Measurements from ENCODE around the gene PHYH. TPM values are rescaled to one million over a fixed set of nuclear protein-coding genes. Genes with fewer than 3 reads are reported as not detected.

Gene PHYH
- total RNA-seq, 1 donor from 2014 or later: 22.1 TPM

DNA sequence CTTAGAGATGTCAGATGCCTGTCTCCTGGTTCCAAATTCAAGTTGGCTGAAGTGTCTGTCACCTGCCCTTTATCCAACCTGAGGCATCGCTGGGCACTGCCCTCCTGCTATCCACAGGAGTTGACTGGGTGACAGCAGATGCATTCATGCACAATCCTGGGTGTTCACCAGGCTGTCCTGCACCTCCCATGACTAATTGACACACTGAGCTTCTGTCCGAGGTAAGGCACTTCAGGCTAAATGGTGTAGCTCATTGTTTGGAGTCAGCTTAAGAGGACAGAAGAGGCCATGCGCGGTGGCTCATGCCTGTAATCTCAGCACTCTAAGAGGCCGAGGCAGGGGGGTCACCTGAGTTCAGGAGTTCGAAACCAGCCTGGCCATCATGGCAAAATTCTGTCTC is 68.1 kb downstream of the PHYH start:
- no peaks in the 10 kb centered on the region for H3K36me3 Mint-ChIP-seq (ENCODE audit: unreplicated experiment)
- no peak for DNase-seq (ENCODE audit: extremely low spot score, unreplicated experiment)

DNA sequence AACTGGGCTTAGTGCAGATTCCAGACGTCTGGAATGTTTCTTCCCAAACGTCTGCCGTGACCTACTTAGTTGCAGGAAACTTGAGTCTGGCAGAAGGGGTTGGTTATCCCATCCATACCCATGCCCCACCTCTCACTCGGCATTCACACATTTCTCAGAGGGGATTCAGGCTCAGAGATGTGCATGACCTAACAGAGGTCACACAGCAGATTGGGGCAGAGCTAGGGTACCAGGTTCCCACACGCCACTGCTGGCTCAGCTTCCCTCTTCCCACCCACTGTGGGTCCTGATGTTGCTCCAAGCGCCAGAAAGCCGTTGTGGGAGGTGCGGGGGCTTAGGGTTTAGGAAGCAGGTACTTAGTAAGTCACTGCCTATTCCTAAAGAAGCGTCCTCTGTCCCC is 68.7 kb downstream of the PHYH start:
- DNase-seq (ENCODE audit: extremely low spot score, unreplicated experiment): no peak

More for the DNA sequence above, 68.1 kb downstream of the PHYH start:
- Mint-ChIP-seq H3K4me3 (ENCODE audit: unreplicated experiment) (no peak overlapping the region), H3K9me3 (ENCODE audit: unreplicated experiment) (no peaks in the 10 kb centered on the region), H3K4me1 (ENCODE audit: unreplicated experiment) (no peaks in the 10 kb centered on the region), H3K27ac (ENCODE audit: unreplicated experiment) (no peak overlapping the region), H3K27me3 (ENCODE audit: unreplicated experiment) (peaks cover 14% of the 10 kb centered on the region)
- TF ChIP-seq, protein P1, sequence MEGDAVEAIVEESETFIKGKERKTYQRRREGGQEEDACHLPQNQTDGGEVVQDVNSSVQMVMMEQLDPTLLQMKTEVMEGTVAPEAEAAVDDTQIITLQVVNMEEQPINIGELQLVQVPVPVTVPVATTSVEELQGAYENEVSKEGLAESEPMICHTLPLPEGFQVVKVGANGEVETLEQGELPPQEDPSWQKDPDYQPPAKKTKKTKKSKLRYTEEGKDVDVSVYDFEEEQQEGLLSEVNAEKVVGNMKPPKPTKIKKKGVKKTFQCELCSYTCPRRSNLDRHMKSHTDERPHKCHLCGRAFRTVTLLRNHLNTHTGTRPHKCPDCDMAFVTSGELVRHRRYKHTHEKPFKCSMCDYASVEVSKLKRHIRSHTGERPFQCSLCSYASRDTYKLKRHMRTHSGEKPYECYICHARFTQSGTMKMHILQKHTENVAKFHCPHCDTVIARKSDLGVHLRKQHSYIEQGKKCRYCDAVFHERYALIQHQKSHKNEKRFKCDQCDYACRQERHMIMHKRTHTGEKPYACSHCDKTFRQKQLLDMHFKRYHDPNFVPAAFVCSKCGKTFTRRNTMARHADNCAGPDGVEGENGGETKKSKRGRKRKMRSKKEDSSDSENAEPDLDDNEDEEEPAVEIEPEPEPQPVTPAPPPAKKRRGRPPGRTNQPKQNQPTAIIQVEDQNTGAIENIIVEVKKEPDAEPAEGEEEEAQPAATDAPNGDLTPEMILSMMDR (IDR thresholded peaks at IDR 0.05): no peak

More for the DNA sequence above, 68.7 kb downstream of the PHYH start:
- TF ChIP-seq, protein P1 (IDR thresholded peaks at IDR 0.05): no peak
- H3K9me3 Mint-ChIP-seq (ENCODE audit: unreplicated experiment): no peaks in the 10 kb centered on the region
- H3K4me1 Mint-ChIP-seq (ENCODE audit: unreplicated experiment): no peaks in the 10 kb centered on the region
- H3K27ac Mint-ChIP-seq (ENCODE audit: unreplicated experiment): no peak overlapping the region
- H3K4me3 Mint-ChIP-seq (ENCODE audit: unreplicated experiment): no peak overlapping the region
- H3K27me3 Mint-ChIP-seq (ENCODE audit: unreplicated experiment): peaks cover 11% of the 10 kb centered on the region
- H3K36me3 Mint-ChIP-seq (ENCODE audit: unreplicated experiment): no peaks in the 10 kb centered on the region

Other genes with a start within 250 kb of the PHYH start
- gene OPTN, start 199.9 kb downstream of the PHYH start, total RNA-seq: 107 and 116 TPM in 2 replicates
- 2.5 and 3.7 TPM in 2 replicates for gene MCM10, start 138.5 kb downstream of the PHYH start, total RNA-seq
- gene UCMA, start 65.7 kb downstream of the PHYH start, total RNA-seq: not detected in 2 replicates
- 67.5 and 72.1 TPM in 2 replicates for gene SEPHS1, start 48.2 kb upstream of the PHYH start, total RNA-seq
- gene BEND7, start 228.9 kb upstream of the PHYH start, total RNA-seq: 6.7 and 12.4 TPM in 2 replicates

All from osteocyte (in vitro differentiated cells).